Trophoblast cell (in vitro differentiated cells and primary cell): ENCODE data around the gene CRB2.
A peak's percentile ranks its signal among the peaks of the same experiment; 100 is the strongest.

ENCODE experiments used
- DNase-seq, 2 donors: peaks; one replicate each; pipeline ENCODE4 v3.0.0-alpha.2; 2016
- H2AFZ ChIP-seq: 2 replicates; pipeline ENCODE4 v1.6.1; 2013; ENCODE audit warnings: low read length, moderate library complexity, mild to moderate bottlenecking; ENCODE audit not compliant: insufficient read depth, poor library complexity
- H2AK5ac ChIP-seq: 2 replicates; pipeline ENCODE4 v1.6.1; 2013; ENCODE audit warnings: mild to moderate bottlenecking, low read length
- H2BK120ac ChIP-seq: 2 replicates; pipeline ENCODE4 v1.6.1; 2013; ENCODE audit warnings: low read length, mild to moderate bottlenecking, moderate library complexity; ENCODE audit not compliant: insufficient read depth, poor library complexity
- H2BK12ac ChIP-seq: 2 replicates; pipeline ENCODE4 v1.6.1; 2013; ENCODE audit warnings: mild to moderate bottlenecking, low read length, moderate library complexity
- H2BK5ac ChIP-seq: 2 replicates; pipeline ENCODE4 v1.6.1; 2013; ENCODE audit warnings: low read length, low read depth, moderate library complexity, mild to moderate bottlenecking; ENCODE audit not compliant: poor library complexity
- H3K14ac ChIP-seq: 2 replicates; pipeline ENCODE4 v1.6.1; 2013; ENCODE audit warnings: mild to moderate bottlenecking, low read length
- H3K18ac ChIP-seq: 2 replicates; pipeline ENCODE4 v1.6.1; 2013; ENCODE audit warnings: mild to moderate bottlenecking, low read length
- H3K23ac ChIP-seq: 2 replicates; pipeline ENCODE4 v1.6.1; 2013; ENCODE audit warnings: low read length
- H3K27ac ChIP-seq: 2 replicates; pipeline ENCODE4 v1.5.1; 2013; ENCODE audit warnings: low read depth, mild to moderate bottlenecking, inconsistent platforms, low read length, moderate library complexity
- H3K27me3 ChIP-seq: 2 replicates; pipeline ENCODE4 v1.6.1; 2013; ENCODE audit warnings: inconsistent platforms, mild to moderate bottlenecking, low read length, moderate library complexity; ENCODE audit not compliant: insufficient read depth
- H3K36me3 ChIP-seq, 2 experiments: 1 replicate in 1 of 2; 2 replicates in 1 of 2; pipeline ENCODE4 v1.6.1; 2013; ENCODE audit warnings: low read length in 2 of 2, mild to moderate bottlenecking in 2 of 2, moderate library complexity in 1 of 2; ENCODE audit not compliant: insufficient read depth in 2 of 2, control insufficient read depth in 1 of 2
- H3K4ac ChIP-seq: 2 replicates; pipeline ENCODE4 v1.6.1; 2013; ENCODE audit warnings: low read depth, mild to moderate bottlenecking, low read length, moderate library complexity
- H3K4me1 ChIP-seq, 2 experiments: 1 replicate in 1 of 2; 2 replicates in 1 of 2; pipeline ENCODE4 v1.6.1; 2013; ENCODE audit warnings: low read length in 2 of 2, mild to moderate bottlenecking in 2 of 2, moderate library complexity in 1 of 2; ENCODE audit not compliant: insufficient read depth in 2 of 2, control insufficient read depth in 1 of 2
- H3K4me2 ChIP-seq: 2 replicates; pipeline ENCODE4 v1.6.1; 2013; ENCODE audit warnings: inconsistent platforms, mild to moderate bottlenecking, low read length, moderate library complexity
- H3K4me3 ChIP-seq: 2 replicates; pipeline ENCODE4 v1.5.1; 2013; ENCODE audit warnings: mild to moderate bottlenecking, low read depth, low read length, inconsistent platforms
- H3K79me1 ChIP-seq: one replicate; pipeline ENCODE4 v1.6.1; 2013; ENCODE audit warnings: low read length
- H3K79me2 ChIP-seq: 2 replicates; pipeline ENCODE4 v1.6.1; 2013; ENCODE audit warnings: low read length, mild to moderate bottlenecking; ENCODE audit not compliant: control insufficient read depth, insufficient read depth, poor library complexity
- H3K9ac ChIP-seq: 2 replicates; pipeline ENCODE4 v1.6.1; 2013; ENCODE audit warnings: mild to moderate bottlenecking, low read length
- H3K9me3 ChIP-seq: 2 replicates; pipeline ENCODE4 v1.6.1; 2013; ENCODE audit warnings: low read depth, mild to moderate bottlenecking, control low read depth, inconsistent platforms, low read length; ENCODE audit not compliant: insufficient read depth
- H4K12ac ChIP-seq: 2 replicates; pipeline ENCODE4 v1.6.1; 2013; ENCODE audit warnings: low read depth, mild to moderate bottlenecking, low read length, moderate library complexity
- H4K8ac ChIP-seq: 2 replicates; pipeline ENCODE4 v1.6.1; 2013; ENCODE audit warnings: low read depth, mild to moderate bottlenecking, low read length, moderate library complexity
- H4K91ac ChIP-seq: one replicate; pipeline ENCODE4 v1.6.1; 2013; ENCODE audit warnings: low read depth, mild to moderate bottlenecking, low read length, moderate library complexity
- WGBS: extraction: QIAGEN DNeasy Blood & Tissue Kit; methylation state at CpG from one replicate; pipeline ENCODE4 v1.1.7; 2013; ENCODE audit warnings: missing lambda C conversion rate; ENCODE audit not compliant: insufficient read length, insufficient coverage; ENCODE audit errors: extremely low coverage; 5-methylcytosine and 5-hydroxymethylcytosine counted together

The CRB2 gene

DNA sequence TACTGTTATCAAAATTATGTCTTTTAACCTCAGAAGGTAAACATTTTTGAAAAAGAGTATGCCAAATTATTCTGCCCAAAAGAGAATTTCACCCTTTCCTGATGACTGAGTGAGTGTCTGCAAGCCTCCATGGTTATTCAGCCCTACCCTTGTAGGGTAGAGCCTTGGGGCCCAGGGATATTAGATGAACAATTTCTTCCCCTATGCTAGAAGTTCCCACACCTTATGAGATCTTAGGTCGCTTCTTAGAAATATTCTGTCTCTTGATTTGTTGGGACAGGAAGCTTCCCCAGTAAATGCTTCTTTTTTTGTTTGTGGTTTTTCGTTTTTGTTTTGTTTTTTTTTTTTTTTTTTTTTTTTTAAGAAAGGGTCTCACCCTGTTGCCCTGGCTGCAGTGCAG, 3.1 kb downstream of the CRB2 start:
- no peak overlapping the region for H2AK5ac ChIP-seq
- WGBS = no CpG with 5 or more reads among the region's 2 CpGs
- no peak overlapping the region for H2BK120ac ChIP-seq
- H2BK5ac ChIP-seq = peak overlapping the region; percentile 18
- H3K4me2 ChIP-seq = no peak overlapping the region
- H3K27me3 ChIP-seq = no peaks in the 10 kb centered on the region
- no peak overlapping the region for H4K12ac ChIP-seq
- no peak overlapping the region for H3K27ac ChIP-seq
- no peaks in the 10 kb centered on the region for H3K36me3 ChIP-seq
- peaks cover 3% of the 10 kb centered on the region for H3K9me3 ChIP-seq
- H3K9ac ChIP-seq = no peak overlapping the region
- peaks cover 7% of the 10 kb centered on the region for H3K79me2 ChIP-seq
- H3K23ac ChIP-seq = no peak overlapping the region
- H4K8ac ChIP-seq = no peak overlapping the region
- H3K14ac ChIP-seq = no peak overlapping the region
- no peak overlapping the region for H3K18ac ChIP-seq
- peaks cover 34% of the 10 kb centered on the region for H3K79me1 ChIP-seq
- DNase-seq = no peak
- peak overlapping the region; percentile 45 for H2BK12ac ChIP-seq
- H2AFZ ChIP-seq = no peak overlapping the region
- H3K4ac ChIP-seq = no peak overlapping the region
- peak overlapping the region; percentile 61 for H4K91ac ChIP-seq
- H3K4me3 ChIP-seq = no peak overlapping the region
- peaks cover 60 to 75% of the 10 kb centered on the region in 2 experiments for H3K4me1 ChIP-seq

DNA sequence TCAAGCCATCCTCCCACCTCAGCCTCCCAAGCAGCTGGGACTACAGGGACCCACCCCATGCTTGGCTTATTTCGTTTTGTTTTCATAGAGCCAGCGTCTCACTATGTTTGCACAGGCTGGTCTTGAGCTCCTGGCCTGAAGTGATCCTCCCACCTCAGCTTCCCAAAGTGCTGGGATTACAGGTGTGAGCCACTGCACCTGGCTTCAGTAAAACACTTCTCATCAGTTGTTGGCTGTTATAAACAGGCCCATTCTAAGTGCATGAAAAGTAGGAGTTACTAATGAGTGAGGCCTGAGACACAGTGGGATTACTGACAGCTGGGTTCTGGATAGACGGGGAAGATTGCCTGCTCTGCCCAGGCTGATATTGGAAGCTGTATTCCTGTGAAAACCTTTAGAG, 3.5 kb downstream of the CRB2 start:
- Histone ChIP-seq H3K4me2 (no peak overlapping the region), H3K9me3 (peaks cover 3% of the 10 kb centered on the region), H3K27me3 (no peaks in the 10 kb centered on the region), H3K9ac (no peak overlapping the region), H3K79me2 (peaks cover 7% of the 10 kb centered on the region), H2AFZ (no peak overlapping the region), H3K14ac (peak overlapping the region; percentile 25), H2BK12ac (peak overlapping the region; percentile 45), H4K91ac (peak overlapping the region; percentile 61), H3K4ac (no peak overlapping the region), H3K23ac (no peak overlapping the region), H3K4me3 (no peak overlapping the region), H4K12ac (no peak overlapping the region), H3K36me3 (no peaks in the 10 kb centered on the region), H2BK5ac (peak overlapping the region; percentile 18), H2BK120ac (no peak overlapping the region), H2AK5ac (no peak overlapping the region), H3K4me1 (peaks cover 63 to 78% of the 10 kb centered on the region in 2 experiments), H3K79me1 (peaks cover 35% of the 10 kb centered on the region), H3K27ac (no peak overlapping the region), H4K8ac (no peak overlapping the region), H3K18ac (no peak overlapping the region)
- DNase-seq = no peak
- no CpG with 5 or more reads among the region's 3 CpGs for WGBS

DNA sequence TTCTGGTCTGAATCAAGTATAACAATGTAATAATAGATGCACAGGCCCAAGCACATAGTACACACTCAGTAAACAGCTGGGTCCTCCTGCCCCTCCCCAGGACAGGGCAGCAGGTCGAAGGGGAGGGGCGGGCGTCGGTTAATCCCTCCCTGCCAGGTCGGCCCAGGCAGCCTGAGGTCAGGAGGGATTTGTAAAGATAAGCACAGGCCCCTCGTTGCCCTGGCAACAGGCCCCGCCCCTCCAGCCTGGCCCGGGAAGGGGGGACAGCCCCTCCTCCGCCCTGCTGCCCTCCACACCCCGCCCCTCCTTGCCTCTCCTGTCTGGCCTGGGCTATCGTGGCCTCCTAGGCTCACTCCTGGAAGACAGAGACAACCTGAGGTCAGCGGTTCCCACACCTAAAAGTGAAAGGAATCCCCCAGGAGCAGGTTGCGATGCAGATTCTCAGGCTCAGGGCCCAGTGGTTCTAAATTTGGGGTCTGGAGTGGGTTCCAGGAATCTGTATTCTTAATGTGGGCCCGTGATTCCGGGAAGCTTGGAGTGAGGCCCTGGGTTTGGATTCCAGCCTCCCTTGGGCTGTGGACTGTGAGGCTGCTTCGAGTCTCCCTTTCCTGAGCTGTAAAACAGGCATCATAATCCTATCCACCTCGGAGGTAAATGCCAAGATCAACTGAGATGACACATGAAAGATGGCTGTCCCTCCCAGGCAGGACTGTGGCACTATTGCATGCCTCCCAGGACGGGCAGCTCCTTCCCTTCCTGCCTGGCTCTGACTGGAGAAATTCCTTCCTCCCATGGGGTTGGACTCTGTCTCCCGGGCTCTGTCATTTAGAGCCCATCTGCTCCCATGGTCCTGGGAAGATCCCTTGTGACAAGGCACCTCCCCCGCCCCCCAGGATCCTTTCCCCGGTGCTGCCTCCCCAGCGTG, 4.4 kb downstream of the CRB2 start:
- peaks cover 35% of the 10 kb centered on the region for H3K79me1 ChIP-seq
- peaks cover 7% of the 10 kb centered on the region for H3K79me2 ChIP-seq
- peak overlapping the region; percentile 28 for H4K12ac ChIP-seq
- no peak overlapping the region for H3K9ac ChIP-seq
- H2BK120ac ChIP-seq = peak overlapping the region; percentile 89
- H3K36me3 ChIP-seq = no peaks in the 10 kb centered on the region
- peak overlapping the region; percentile 37 for H2AFZ ChIP-seq
- H2BK5ac ChIP-seq = peak overlapping the region; percentile 91
- peak overlapping the region; percentile 91 for H2AK5ac ChIP-seq
- peak overlapping the region; percentile 89 for H3K27ac ChIP-seq
- peak overlapping the region; percentile 88 for H2BK12ac ChIP-seq
- H3K23ac ChIP-seq = no peak overlapping the region
- peak overlapping the region; percentile 93 for H4K91ac ChIP-seq
- H3K4me1 ChIP-seq = peaks cover 67 to 79% of the 10 kb centered on the region in 2 experiments
- H4K8ac ChIP-seq = peak overlapping the region; percentile 73
- H3K18ac ChIP-seq = peak overlapping the region; percentile 92
- H3K14ac ChIP-seq = peak overlapping the region; percentile 88
- WGBS = no CpG with 5 or more reads among the region's 22 CpGs
- no peak overlapping the region for H3K4me3 ChIP-seq
- no peak for DNase-seq
- peak overlapping the region; percentile 26 for H3K4me2 ChIP-seq
- H3K27me3 ChIP-seq = no peaks in the 10 kb centered on the region
- peaks cover 3% of the 10 kb centered on the region for H3K9me3 ChIP-seq
- peak overlapping the region; percentile 67 for H3K4ac ChIP-seq

DNA sequence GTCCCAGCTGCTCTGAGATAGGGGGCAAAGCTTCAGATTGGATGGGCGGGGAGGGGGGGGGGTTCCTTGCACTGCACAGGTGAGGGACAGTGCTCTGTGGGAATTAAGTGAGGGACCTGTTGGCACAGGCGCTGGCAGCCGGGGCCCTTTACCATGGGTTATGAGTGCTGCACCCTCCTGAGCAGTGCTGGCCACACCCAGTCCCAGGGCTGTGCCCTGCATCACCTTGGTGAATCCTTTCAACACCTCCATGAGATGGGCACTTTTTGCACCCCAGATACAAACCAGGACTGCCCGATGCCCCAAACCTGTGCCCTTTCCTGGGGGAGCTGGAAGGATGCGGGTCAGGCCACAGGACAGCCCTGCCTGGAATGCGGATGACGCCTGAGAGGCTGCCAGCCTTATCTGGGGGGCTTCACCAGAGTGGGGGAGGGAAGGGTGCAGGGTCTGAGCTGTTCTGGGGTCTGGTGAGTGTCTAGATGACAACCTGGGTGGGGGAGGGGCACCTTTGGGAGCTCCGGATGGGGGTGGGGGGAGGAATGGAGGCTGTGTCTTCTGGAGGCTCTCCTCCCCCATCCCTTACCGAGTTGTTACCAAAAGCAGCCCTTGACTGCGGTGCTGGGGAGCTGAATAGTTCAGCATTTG, 5.2 kb downstream of the CRB2 start:
- Histone ChIP-seq H3K14ac (peak overlapping the region; percentile 29), H2AK5ac (peak overlapping the region; percentile 91), H3K4me3 (no peak overlapping the region), H3K9me3 (peaks cover 6% of the 10 kb centered on the region), H3K27ac (peak overlapping the region; percentile 89), H4K12ac (no peak overlapping the region), H3K18ac (peak overlapping the region; percentile 92), H2BK5ac (peak overlapping the region; percentile 91), H3K4ac (peak overlapping the region; percentile 39), H2BK12ac (peak overlapping the region; percentile 63), H4K8ac (peak overlapping the region; percentile 73), H2BK120ac (peak overlapping the region; percentile 92), H2AFZ (no peak overlapping the region), H3K79me2 (peaks cover 6% of the 10 kb centered on the region), H3K23ac (no peak overlapping the region), H3K9ac (no peak overlapping the region), H3K27me3 (no peaks in the 10 kb centered on the region), H4K91ac (peak overlapping the region; percentile 93), H3K4me2 (peak overlapping the region; percentile 45), H3K79me1 (peaks cover 34% of the 10 kb centered on the region), H3K4me1 (peaks cover 63 to 79% of the 10 kb centered on the region in 2 experiments), H3K36me3 (peaks cover 0 to 2% of the 10 kb centered on the region in 2 experiments)
- WGBS = no CpG with 5 or more reads among the region's 10 CpGs
- no peak for DNase-seq
